T-helper 1 cell treated with Interleukin-12 subunit alpha and Interleukin-12 subunit beta and Interleukin-4 antibody, amounts not matched to agents 30 ng/mL and 1 ng/mL, for 36 hours (primary cell): Measurements from ENCODE around the gene P2RY8. TPM values are rescaled to one million over a fixed set of nuclear protein-coding genes. Genes with fewer than 3 reads are reported as not detected.

Source experiments
- intact Hi-C: fragments of 100-400 bp; cut with micrococcal nuclease; formaldehyde crosslinking; loops from one replicate; pipeline ENCODE4 v1.15.1; 2024
- total RNA-seq: library from RNA; stranded (reverse); gene quantifications from 2 replicates; pipeline ENCODE4 v1.2.3, GENCODE V29; 2022

The P2RY8 gene
- total RNA-seq, 1 donor from 2014 or later, result 120 TPM

DNA sequence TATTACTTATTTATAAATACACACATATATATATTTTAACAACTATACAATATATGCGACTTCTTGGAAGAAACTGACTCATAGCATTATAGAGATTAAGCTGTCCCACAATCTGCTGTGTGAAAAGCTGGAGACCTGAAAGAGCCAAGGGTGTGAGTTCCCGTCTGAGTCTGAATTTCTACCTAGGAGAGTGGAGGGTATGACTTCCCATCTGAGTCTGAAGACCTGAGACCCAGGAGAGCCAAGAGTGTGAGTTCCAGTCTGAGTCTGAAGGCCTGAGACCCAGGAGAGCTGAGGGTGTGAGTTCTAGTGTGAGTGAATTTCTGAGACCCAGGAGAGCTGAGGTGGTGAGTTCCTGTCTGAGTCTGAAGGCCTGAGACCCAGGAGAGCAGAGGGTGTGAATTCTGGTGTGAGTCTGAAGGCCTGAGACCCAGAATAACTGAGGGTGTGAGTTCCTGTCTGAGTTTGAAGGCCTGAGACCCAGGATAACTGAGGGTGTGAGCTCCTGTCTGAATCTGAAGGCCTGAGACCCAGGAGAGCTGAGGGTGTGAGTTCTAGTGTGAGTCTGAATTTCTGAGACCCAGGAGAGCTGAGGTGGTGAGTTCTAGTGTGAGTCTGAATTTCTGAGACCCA, 8.9 kb upstream of the P2RY8 start:
- intact Hi-C loops, result no loop called here

DNA sequence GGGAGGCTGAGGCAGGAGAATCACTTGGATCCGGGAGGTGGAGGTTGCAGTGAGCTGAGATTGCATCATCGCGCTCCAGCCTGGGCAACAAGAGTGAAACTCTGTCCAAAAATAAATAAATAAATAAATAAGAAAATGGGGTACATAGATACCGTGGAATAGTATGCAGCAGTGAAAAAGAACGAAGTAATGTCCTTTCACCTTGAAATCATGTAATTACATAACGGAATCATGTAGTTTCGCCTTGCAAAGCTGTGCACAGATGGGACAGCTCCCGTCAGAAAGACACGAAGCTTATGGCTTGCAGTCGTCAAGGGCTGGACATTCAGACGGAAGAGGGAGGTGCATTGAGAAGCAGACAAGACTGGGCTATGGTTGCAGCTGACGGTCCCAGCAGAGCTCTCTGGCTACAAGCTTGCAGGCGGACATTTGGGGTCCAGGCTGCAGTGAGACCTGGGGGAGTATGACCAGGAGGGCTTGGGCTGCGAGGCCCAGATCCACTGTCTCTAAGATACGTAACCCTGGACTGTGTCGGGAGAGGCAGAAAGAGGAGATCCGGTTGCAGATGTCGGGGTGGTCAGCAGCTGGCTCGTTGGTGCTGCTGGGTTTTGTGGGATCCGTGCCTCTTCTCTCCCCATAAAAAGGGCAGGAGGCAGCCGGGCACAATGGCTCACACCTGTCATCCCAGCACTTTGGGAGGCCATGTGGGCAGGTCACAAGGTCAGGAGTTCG, 6.2 kb upstream of the P2RY8 start:
- intact Hi-C loops, result no loop called here

DNA sequence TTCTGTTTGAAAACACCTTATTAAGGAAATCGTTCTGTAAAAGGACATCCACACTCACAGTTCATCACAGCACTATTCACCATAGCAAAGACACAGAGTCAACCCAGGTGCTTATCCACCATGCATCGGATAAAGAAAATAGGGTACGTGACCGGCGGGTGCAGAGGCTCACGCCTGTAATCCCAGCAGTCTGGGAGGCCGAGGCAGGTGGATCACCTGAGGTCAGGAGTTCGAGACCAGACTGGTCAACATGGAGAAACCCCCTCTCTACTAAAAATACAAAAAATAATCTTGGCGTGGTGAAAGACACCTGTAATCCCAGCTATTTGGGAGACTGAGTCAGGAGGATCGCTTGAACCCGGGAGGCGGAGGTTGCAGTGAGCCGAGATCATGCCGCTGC, 2.2 kb upstream of the P2RY8 start:
- intact Hi-C loops, result loop anchor here (5.0 kb wide), 2 partner anchors 207 to 1158 kb away; no protein-coding TSS in a partner anchor

DNA sequence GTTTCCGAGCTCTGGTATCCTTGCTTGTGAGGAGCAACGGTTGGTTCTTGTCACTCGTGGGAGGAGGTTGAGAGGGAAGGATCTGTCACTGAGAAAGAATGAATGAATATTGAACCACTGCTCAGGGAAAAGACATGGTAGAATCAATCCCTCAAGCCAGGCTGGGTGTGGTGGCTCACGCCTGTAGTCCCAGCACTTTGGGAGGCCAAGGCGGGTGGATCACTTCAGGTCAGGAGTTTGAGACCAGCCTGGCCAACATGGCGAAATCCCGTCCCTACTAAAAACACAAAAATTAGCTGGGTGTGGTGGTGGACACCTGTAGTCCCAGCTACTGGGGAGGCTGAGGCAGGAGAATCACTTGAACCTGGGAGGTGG, 718 bp upstream of the P2RY8 start:
- intact Hi-C loops, result loop anchor here (1.0 to 5.0 kb wide), 17 partner anchors 16 to 1219 kb away; partner anchors contain the start of genes AKAP17A and GTPBP6

DNA sequence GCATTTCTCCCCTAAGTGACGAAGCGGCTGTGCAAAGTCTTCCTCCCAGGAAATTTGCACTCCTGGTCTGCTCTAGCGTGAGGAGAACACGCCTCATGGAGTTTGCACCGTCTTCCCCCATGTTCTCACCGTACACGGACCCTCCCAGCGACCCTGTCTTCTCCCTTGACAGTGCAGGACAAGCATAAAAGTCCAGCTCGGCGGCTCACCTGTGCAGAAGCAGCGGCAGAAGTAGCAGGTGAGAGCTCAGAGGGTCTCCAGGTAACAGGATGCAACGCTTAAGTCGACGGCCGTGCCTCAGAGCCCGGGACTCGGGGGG, 314 bp downstream of the P2RY8 start:
- intact Hi-C loops, result loop anchor here (1.0 to 5.0 kb wide), 18 partner anchors 15 to 1218 kb away; partner anchors contain the start of genes AKAP17A and GTPBP6

DNA sequence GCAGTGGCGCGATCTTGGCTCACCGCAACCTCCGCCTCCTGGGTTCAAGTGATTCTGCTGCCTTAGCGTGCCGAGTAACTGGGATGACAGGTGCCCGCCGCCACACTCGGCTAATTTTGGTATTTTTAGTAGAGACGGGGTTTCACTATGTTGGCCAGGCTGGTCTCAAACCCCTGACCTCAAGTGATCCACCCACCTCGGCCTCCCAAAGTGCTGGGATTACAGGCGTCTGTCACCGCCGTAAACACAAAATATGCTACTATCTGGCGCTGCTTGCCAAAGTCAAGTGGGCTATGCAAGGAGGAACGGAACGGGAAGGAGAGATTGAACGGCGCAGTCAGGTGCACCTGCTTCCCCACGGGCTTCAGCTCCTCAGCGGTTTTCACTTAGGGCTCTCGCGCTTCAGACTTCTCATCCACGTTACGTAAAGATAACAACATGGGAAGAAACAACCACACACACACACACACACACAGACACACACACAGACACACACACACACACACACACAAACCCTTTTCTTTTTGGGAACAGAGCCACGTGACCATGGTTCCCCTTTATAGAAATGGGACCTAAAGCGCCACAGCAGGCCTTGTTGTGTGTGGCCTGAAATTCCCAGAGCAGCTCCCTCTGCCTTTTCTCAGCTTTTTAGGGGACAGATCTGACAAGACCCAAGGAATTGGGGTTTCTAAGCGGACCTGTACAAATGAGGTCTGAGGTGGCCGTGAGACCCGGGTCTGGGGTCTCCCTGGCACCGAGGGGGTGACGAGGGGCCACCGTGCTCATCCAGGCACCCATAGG, 1.5 kb downstream of the P2RY8 start:
- intact Hi-C loops, result loop anchor here (1.0 to 5.0 kb wide), 8 partner anchors 43 to 1217 kb away; partner anchors contain the start of genes GTPBP6 and PPP2R3B

DNA sequence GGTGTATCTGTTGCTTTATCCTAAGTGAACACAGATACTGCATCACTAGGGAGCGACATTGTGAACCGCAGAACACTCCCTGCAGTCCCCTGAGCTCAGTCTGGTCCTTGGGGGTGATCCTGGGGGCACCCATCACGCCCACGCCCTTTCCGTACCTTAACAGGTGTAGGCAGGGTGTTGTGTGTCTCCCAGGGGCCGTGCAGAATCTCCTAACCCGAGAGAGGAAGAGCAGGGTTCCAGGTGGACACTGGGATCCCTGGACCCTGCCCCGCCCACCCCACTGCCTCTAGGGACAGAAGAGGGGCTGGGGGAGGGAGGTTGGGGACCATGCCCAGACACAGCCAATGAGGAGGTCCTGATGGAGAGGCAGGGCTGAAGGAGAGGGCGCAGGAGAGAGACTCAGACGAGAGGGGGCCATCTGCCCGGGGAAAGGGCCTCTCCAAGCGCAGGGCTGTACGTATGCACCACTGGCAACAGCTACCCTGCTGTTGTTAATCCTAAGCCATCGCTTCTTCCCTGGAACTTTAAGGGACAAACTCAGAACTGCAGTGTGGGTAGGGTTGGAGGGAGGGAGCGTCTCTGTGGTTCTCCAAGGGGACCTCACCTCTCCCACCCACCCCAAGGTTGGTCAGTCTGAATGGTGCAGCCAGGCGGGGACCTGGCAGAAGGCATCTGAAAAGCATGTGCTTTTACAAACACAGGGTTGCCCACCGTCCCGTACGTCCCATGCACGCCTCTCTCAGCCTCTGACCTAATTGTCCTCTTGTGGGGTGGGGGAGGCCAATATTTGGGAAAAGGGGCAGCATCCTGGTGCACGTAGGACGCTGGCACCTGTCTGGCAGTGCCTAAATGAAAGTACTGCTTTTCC, 2.5 kb downstream of the P2RY8 start:
- intact Hi-C loops, result loop anchor here (2.0 to 5.0 kb wide), 3 partner anchors 202 to 1163 kb away; partner anchors contain the start of gene PPP2R3B

DNA sequence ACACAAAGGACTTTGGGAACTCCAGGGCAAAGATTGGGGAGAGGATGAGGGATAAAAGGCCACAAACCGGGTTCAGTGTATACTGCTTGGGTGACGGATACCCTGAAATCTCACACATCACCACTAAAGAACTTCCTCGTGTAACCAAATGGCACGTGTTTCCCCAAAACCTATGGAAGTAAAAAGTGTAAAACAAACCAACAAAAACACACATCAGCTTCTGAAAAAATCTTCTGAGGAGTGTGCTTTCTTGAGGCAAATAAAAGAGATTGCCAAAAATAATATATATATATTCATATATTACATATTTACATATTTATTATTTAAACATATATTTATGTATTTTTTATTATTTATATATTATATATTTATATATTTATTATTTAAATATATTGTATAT, 3.9 kb downstream of the P2RY8 start:
- intact Hi-C loops, result no loop called here

DNA sequence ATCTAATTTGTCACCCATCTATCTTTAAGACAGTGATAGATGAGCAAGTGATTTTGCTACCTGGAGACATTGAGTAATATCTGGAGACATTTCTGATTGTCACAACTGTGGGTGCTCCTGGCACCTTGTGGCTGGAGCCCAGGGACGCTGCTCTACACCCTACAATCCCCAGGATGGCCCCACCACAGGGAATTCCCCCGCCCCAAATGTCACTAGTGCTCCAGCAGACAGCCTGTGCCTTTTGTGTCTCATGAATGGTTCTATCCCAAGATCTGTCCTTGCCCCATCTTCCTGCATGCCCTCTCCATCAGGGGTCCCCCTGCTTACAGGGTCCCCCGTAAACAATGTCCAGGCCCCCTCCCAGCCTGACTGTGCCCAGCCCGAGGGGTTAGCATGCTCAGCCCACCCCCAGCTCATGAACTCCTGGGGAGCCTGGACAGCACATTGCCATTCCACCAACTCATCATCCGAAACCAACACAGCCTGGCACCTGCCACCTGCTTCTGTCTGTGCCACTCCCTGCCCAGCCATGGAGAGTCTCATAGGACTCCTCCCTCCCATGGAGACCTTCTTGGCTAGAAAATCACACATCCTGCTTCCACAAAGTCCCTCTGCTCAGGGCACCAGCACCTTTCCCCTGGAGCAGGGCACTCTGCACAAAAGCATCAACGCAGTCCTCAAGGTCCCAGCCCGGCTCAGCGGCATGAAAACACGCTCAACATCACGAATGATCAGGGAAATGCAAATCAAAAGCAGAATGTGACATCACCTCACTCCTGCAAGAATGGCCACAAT, 5.7 kb downstream of the P2RY8 start:
- intact Hi-C loops, result no loop called here

DNA sequence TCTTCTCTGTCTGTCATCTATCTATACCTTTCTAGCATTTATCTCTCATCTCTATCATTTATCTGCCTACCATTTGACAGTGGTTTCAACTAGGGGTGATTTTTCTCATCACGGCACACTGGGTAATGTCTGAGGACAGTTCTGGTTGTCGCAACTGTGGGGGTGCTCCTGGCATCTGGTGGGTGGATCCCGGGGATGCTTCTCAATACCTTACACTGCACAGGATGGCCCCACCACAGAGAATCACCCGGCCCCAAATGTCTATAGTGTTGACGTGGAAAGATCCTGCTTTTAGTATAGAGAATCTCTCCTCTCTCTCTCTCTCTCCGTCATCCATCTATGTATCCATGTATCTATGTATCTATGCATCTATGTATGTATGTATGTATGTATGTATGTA, 7.2 kb downstream of the P2RY8 start:
- intact Hi-C loops, result no loop called here

DNA sequence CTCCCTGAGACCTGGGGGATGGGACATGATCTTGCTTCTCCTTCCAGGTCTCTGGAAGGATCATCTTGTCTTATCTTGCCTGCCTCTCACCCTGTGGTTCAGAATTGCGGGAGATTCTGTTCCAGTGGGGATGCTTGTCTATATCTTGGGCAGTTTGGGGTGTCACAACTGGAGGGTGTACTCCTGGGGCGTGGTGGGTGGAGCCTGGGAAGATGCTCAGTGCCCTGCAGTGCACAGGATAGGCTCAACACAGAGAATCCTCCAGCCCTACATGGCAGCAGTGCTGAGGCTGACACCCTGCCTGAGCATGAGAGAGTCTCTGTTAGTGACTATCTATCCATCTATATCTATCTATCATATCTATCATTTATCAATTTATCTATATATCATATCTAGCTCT, 7.7 kb downstream of the P2RY8 start:
- intact Hi-C loops, result no loop called here

DNA sequence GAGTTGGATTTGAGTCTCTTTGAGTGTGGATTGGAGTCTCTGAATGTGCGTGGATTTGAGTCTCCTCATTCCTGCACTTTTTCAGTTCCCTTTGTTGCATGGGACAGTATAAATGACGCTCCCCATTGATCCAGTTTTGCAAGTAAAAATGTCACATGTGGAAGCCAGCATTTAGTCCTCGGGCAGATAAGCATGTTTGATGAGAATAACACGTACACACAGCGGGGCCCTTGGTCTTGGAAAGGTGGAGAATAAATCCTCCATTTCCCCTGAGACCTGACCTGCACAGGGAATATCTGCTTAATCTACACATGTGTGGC, 8.1 kb downstream of the P2RY8 start:
- intact Hi-C loops, result no loop called here

DNA sequence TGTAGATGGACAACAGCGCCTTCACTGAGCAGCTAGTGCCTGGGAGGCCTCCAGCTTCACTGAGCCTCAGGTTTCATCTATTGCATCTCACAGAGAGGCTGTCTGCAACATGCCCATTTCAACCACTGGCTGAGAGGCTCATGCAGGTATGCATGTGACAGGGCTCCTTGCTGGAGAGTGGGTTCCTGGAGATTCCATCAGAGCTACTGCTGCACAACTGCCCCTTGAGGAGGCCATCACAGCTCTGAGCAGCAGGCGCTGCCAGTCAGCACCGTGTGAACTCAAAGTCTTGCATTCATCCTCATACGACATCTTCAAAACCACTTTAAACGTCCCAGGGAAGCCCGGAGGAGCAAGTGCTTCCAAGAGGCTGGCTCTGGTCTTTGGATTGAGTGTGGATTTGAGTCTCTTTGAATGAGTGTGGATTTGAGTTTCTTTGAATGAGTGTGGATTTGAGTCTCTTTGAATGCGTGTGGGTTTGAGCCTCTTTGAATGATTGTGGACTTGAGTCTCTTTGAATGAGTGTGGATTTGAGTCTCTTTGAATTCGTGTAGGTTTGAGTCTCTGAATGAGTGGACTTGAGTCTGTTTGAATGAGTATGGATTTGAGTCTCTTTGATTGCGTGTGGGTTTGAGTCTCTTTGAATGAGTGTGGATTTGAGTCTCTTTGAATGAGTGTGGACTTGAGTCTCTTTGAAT, 8.7 kb downstream of the P2RY8 start:
- intact Hi-C loops, result no loop called here

DNA sequence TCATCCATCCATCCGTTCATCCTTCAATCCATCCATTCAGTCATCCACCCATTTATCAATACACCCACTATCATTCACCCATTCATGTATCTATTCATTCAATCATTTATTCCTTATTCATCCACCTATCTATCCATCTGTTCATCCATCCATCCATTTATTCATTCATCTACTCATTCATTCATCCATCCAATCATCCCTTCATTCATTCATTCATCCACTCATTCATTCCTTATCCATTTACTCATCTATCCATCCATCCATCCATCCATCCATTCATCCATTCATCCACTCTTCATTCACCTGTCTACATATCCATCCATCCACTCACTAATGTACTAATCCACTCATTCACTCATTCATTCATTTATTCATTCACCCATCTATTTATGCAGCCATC, 9.5 kb downstream of the P2RY8 start:
- intact Hi-C loops, result no loop called here

DNA sequence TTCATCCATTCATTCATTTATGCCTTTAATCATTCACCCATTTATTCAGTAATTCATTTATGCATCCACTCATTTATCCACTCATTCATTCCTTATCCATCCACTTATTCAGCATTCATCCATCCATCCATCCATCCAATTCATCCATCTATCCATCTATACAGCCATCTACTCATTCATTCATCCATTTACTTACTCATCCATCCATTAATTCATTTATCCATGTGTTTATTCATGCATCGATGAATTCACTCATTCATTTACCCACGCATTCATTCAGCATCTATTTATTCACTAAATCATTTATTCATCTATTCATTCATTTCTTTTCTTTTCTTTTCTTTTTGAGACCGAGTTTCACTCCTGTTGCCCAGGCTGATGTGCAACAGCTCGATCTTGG, 10.4 kb downstream of the P2RY8 start:
- intact Hi-C loops, result no loop called here

DNA sequence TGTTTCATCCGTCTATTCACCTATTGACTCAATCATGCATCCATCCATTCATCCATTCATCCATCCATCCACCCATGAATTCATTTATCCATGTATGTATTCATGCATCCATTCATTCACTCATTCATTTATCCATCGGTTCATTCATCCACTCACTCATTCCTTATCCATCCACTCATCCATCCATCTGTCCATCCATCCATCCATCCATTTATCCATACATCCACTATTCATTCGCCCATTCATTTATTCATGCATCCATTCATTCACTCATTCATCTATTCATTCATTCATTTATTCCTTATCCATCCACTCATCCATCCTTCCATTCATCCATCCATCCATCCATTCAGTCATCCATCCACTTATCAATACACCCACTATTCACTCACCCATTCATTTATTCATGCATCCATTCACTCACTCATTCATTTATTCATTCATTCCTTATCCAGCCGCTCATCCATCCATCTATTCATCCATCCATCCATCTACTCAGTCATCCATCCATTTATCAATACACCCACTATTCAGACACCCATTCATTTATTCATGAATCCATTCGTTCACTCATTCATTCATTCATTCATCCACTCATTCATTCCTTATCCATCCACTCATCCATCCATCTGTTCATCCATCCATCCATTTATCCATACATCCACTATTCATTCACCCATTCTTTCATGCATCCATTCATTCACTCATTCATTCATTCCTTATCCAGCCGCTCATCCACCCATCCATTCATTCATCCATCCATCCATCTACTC, 11.2 kb downstream of the P2RY8 start:
- intact Hi-C loops, result no loop called here

DNA sequence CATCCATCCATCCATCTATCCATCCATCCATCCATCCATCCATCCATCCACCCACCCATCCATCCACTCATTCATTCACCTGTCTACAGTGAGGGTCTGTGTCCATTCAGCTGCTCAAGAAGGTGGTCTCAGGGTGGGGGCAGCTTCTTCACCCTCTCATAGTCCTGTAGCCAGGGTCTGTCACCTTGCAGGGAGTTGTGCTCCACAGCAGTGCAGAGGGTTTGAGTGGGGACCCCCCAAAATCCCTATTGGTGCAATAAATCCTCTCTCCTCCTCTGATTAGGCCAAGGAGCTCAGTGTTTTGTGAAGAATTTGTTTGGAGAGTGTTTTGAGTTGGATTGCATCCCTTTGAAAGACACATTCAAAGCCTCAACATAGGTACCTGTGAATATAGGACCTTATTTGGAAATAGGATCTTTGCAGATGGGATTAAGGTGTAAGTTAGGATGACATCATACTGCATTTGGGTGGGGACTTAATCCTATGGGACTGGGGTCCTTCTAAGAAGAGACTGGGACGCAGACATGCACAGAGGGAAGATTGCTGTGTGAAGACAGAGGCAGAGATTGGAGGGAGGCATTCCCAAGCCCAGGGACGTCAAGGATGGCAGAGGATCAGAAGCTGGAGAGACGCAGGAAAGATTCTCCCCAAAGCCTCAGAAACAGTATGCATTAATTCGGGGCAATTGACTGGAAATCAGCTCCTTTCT, 12.0 kb downstream of the P2RY8 start:
- intact Hi-C loops, result loop anchor here (5.0 kb wide), 1 partner anchor 43 kb away; no protein-coding TSS in a partner anchor

DNA sequence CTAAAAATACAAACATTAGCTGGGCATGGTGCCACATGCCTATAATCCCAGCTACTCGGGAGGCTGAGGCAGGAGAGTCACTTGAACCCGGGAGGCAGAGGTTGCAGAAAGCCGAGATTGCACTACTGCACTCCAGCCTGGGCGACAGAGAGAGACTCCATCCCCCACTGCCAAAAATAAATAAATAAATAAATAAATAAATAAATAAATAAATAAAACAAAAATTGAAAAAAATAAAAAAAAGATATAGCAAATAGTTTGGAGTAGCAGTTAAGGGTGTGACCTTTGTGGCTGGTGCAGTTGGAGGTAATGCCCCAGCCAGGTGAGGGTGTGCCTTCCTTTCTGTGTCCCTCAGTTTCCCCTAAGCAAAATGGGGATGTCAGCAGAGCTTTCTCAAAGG, 14.1 kb downstream of the P2RY8 start:
- intact Hi-C loops, result loop anchor here (5.0 kb wide), 1 partner anchor 41 kb away; no protein-coding TSS in a partner anchor
